H9 (cell line): ENCODE data around the gene SLC7A5. TPM values are rescaled to one million over a fixed set of nuclear protein-coding genes. Genes with fewer than 3 reads are reported as not detected.
"Not testable (repeated sequence)": the region's sequence is repeated elsewhere in the genome, so short reads cannot be mapped to it uniquely, and the experiment has no call there.

Experiments
- DNase-seq: peaks from one replicate; pipeline ENCODE4 v3.0.0-alpha.2; 2017
- H2AFZ ChIP-seq: one replicate; pipeline ENCODE4 v1.6.1; 2013; ENCODE audit warnings: mild to moderate bottlenecking, low read length, control low read depth, moderate library complexity
- H2AK5ac ChIP-seq: 2 replicates; pipeline ENCODE4 v1.6.1; 2013; ENCODE audit warnings: low read length, control low read depth, mixed read lengths; ENCODE audit not compliant: insufficient read length
- H2BK120ac ChIP-seq: one replicate; pipeline ENCODE4 v1.6.1; 2013; ENCODE audit warnings: low read depth, mild to moderate bottlenecking, low read length, control low read depth, inconsistent platforms; ENCODE audit not compliant: poor library complexity, severe bottlenecking
- H2BK12ac ChIP-seq: 2 replicates; pipeline ENCODE4 v1.6.1; 2013; ENCODE audit warnings: low read length, control low read depth, mixed read lengths, low read depth; ENCODE audit not compliant: insufficient read length
- H2BK15ac ChIP-seq: 2 replicates; pipeline ENCODE4 v1.6.1; 2013; ENCODE audit warnings: low read depth, low read length, control low read depth
- H2BK20ac ChIP-seq: one replicate; pipeline ENCODE4 v1.6.1; 2013; ENCODE audit warnings: low read depth, mild to moderate bottlenecking, low read length, control low read depth, inconsistent platforms; ENCODE audit not compliant: poor library complexity, severe bottlenecking
- H2BK5ac ChIP-seq: 2 replicates; pipeline ENCODE4 v1.6.1; 2013; ENCODE audit warnings: low read length, control low read depth, mixed read lengths; ENCODE audit not compliant: insufficient read length
- H3K14ac ChIP-seq: 2 replicates; pipeline ENCODE4 v1.6.1; 2013; ENCODE audit warnings: low read length, control low read depth; ENCODE audit not compliant: insufficient read depth
- H3K18ac ChIP-seq: 2 replicates; pipeline ENCODE4 v1.6.1; 2013; ENCODE audit warnings: low read depth, mild to moderate bottlenecking, mixed read lengths, low read length, control low read depth; ENCODE audit not compliant: insufficient read length
- H3K23ac ChIP-seq: 2 replicates; pipeline ENCODE4 v1.6.1; 2013; ENCODE audit warnings: low read length, control low read depth, mixed read lengths, low read depth; ENCODE audit not compliant: insufficient read length
- H3K23me2 ChIP-seq: 2 replicates; pipeline ENCODE4 v1.6.1; 2013; ENCODE audit warnings: low read depth, mild to moderate bottlenecking, mixed read lengths, low read length, control low read depth; ENCODE audit not compliant: insufficient read length, poor library complexity, severe bottlenecking
- H3K27ac ChIP-seq: 2 replicates; pipeline ENCODE4 v1.5.1; 2013; ENCODE audit warnings: low read length, control low read depth, mixed read lengths, low read depth; ENCODE audit not compliant: insufficient read length
- H3K27me3 ChIP-seq: 2 replicates; pipeline ENCODE4 v1.6.1; 2013; ENCODE audit warnings: low read length, control low read depth, inconsistent platforms; ENCODE audit not compliant: insufficient read depth
- H3K4ac ChIP-seq: 2 replicates; pipeline ENCODE4 v1.6.1; 2013; ENCODE audit warnings: low read depth, mild to moderate bottlenecking, control low read depth, inconsistent platforms, low read length, moderate library complexity
- H3K4me1 ChIP-seq: 2 replicates; pipeline ENCODE4 v1.6.1; 2013; ENCODE audit warnings: low read length, control low read depth, inconsistent platforms; ENCODE audit not compliant: insufficient read depth
- H3K4me2 ChIP-seq: 2 replicates; pipeline ENCODE4 v1.6.1; 2013; ENCODE audit warnings: low read length, control low read depth, mixed read lengths; ENCODE audit not compliant: insufficient read length, insufficient read depth
- H3K56ac ChIP-seq: 2 replicates; pipeline ENCODE4 v1.6.1; 2013; ENCODE audit warnings: low read depth, mild to moderate bottlenecking, mixed read lengths, low read length, control low read depth; ENCODE audit not compliant: insufficient read length
- H3K79me1 ChIP-seq: 2 replicates; pipeline ENCODE4 v1.6.1; 2013; ENCODE audit warnings: low read depth, mild to moderate bottlenecking, moderate library complexity, low read length, control low read depth, inconsistent platforms; ENCODE audit not compliant: insufficient read depth, poor library complexity, severe bottlenecking
- H3K79me2 ChIP-seq: 2 replicates; pipeline ENCODE4 v1.6.1; 2013; ENCODE audit warnings: low read length, control low read depth, inconsistent platforms; ENCODE audit not compliant: insufficient read depth
- H3K9ac ChIP-seq: 2 replicates; pipeline ENCODE4 v1.6.1; 2013; ENCODE audit warnings: low read length, control low read depth, mixed read lengths; ENCODE audit not compliant: insufficient read length; ENCODE audit errors: extremely low read depth
- H3K9me3 ChIP-seq: one replicate; pipeline ENCODE4 v1.6.1; 2013; ENCODE audit warnings: low read depth, low read length, inconsistent platforms; ENCODE audit not compliant: control insufficient read depth
- H3T11ph ChIP-seq: one replicate; pipeline ENCODE4 v1.6.1; 2013; ENCODE audit warnings: mild to moderate bottlenecking, low read length, control low read depth, inconsistent platforms
- H4K20me1 ChIP-seq: one replicate; pipeline ENCODE4 v1.6.1; 2013; ENCODE audit not compliant: control insufficient read depth, insufficient read length, insufficient read depth
- H4K5ac ChIP-seq: 2 replicates; pipeline ENCODE4 v1.6.1; 2013; ENCODE audit warnings: low read depth, mild to moderate bottlenecking, mixed read lengths, low read length, control low read depth; ENCODE audit not compliant: insufficient read length
- H4K8ac ChIP-seq: replicated peaks from 2 replicates; pipeline ENCODE4 v1.6.1; 2013; ENCODE audit warnings: low read length, control low read depth, mixed read lengths, low read depth; ENCODE audit not compliant: insufficient read length
- H4K91ac ChIP-seq: 2 replicates; pipeline ENCODE4 v1.6.1; 2013; ENCODE audit warnings: low read depth, mild to moderate bottlenecking, moderate library complexity, mixed read lengths, low read length, control low read depth; ENCODE audit not compliant: insufficient read length
- H3K27ac Mint-ChIP-seq, 3 experiments: 2 replicates in 2 of 3; 3 replicates in 1 of 3; pipeline ENCODE4 v1.8.0; 2020 to 2021; ENCODE audit warnings: mixed read lengths in 3 of 3, mild to moderate bottlenecking in 1 of 3, moderate library complexity in 1 of 3
- H3K27me3 Mint-ChIP-seq: 2 replicates; pipeline ENCODE4 v1.8.0; 2021; ENCODE audit warnings: low read depth, mild to moderate bottlenecking, moderate library complexity, mixed read lengths
- H3K36me3 Mint-ChIP-seq, 3 experiments: 2 replicates in 2 of 3; 3 replicates in 1 of 3; pipeline ENCODE4 v1.8.0; 2020 to 2021; ENCODE audit warnings: low read depth in 3 of 3, mixed read lengths in 3 of 3; ENCODE audit not compliant: insufficient read depth in 1 of 3
- H3K4me1 Mint-ChIP-seq, 2 experiments: 2 replicates each; pipeline ENCODE4 v1.8.0; 2020; ENCODE audit warnings: mixed read lengths in 2 of 2
- H3K4me3 Mint-ChIP-seq, 2 experiments: 2 replicates in 1 of 2; 3 replicates in 1 of 2; pipeline ENCODE4 v1.8.0; 2020 to 2021; ENCODE audit warnings: mild to moderate bottlenecking in 2 of 2, mixed read lengths in 2 of 2, moderate library complexity in 1 of 2
- H3K9me3 Mint-ChIP-seq, 2 experiments: 2 replicates in 1 of 2; 3 replicates in 1 of 2; pipeline ENCODE4 v1.8.0; 2020; ENCODE audit warnings: mild to moderate bottlenecking in 2 of 2, mixed read lengths in 2 of 2, moderate library complexity in 1 of 2
- whole genome bisulfite sequencing: extraction: QIAGEN DNeasy Blood & Tissue Kit; methylation state at CpG from one replicate; pipeline ENCODE4 v1.1.7; 2013; ENCODE audit warnings: missing lambda C conversion rate, low lambda C conversion rate, mixed read lengths; ENCODE audit not compliant: insufficient read length; ENCODE audit errors: extremely low coverage; 5-methylcytosine and 5-hydroxymethylcytosine counted together
- long read RNA-seq: library from polyadenylated mRNA; unstranded; transcript quantifications from one replicate; pipeline ENCODE4 v2.0.0, GENCODE V29; 2020
- total RNA-seq: library from RNA; stranded (reverse); gene quantifications from 2 replicates; pipeline ENCODE4 v1.2.1, GENCODE V29; 2021

The SLC7A5 gene
- 217 TPM in 2 replicates for total RNA-seq
- long read RNA-seq, full-length matches to known transcripts = 6 of 92 reads
- long read RNA-seq, partial matches to known transcripts = 10 of 92 reads
- long read RNA-seq, other reads (novel, unspliced or antisense) = 76 of 92 reads

GRCh38 chr16:87869061-87869878 is at the start of gene SLC7A5:
SLC7A5 (minus strand) TSS chr16:87869507; CDS start chr16:87869422, 85 bp downstream.
- H3K27me3 ChIP-seq, H3K23me2 ChIP-seq, H2BK5ac ChIP-seq, H3K4ac ChIP-seq, H4K91ac ChIP-seq, H2BK20ac ChIP-seq, H3K56ac ChIP-seq, H4K8ac ChIP-seq, H2BK120ac ChIP-seq, H2AK5ac ChIP-seq, H3K9me3 ChIP-seq, H3K27ac ChIP-seq, H3K9me3 Mint-ChIP-seq, H3K18ac ChIP-seq, H4K5ac ChIP-seq, H2AFZ ChIP-seq, H3K79me1 ChIP-seq, H2BK15ac ChIP-seq, H4K20me1 ChIP-seq, H2BK12ac ChIP-seq, H3K79me2 ChIP-seq, H3T11ph ChIP-seq, H3K23ac ChIP-seq: not testable (repeated sequence)
- peak; percentile 95 for DNase-seq
- Mint-ChIP-seq H3K4me3 (peak within 1 kb of the TSS; percentile 87 to 97), H3K27ac (peak within 1 kb of the TSS; percentile 89 to 92 (median 92); a peak in 6 of 7 replicates), H3K27me3 (peaks cover 43% of the 10 kb centered on the region), H3K36me3 (peaks cover 32 to 37% (median 36%) of the 10 kb centered on the region in 3 experiments), H3K4me1 (peaks cover 54 to 70% of the 10 kb centered on the region in 2 experiments)
- peak within 1 kb of the TSS; percentile 20 for H3K9ac ChIP-seq
- peak within 1 kb of the TSS; percentile 53 for H3K14ac ChIP-seq
- WGBS = no CpG with 5 or more reads among the region's 109 CpGs
- peaks cover 10% of the 10 kb centered on the region; the same call in 1 of the 2 replicates for H3K4me1 ChIP-seq
- peak within 1 kb of the TSS; percentile 90 for H3K4me2 ChIP-seq
